GM13976 (cell line): ENCODE data around the gene ART1.
A peak's percentile ranks its signal among the peaks of the same experiment; 100 is the strongest.
"Not testable (repeated sequence)": the region's sequence is repeated elsewhere in the genome, so short reads cannot be mapped to it uniquely, and the experiment has no call there.

ENCODE experiments used
- DNase-seq: peaks from one replicate; pipeline ENCODE4 v3.0.0; 2012; ENCODE audit warnings: low spot score
- in situ Hi-C: fragments of 300-500 bp; cut with MboI; formaldehyde crosslinking; loops from one replicate; pipeline ENCODE4 v1.12.0; 2022; ENCODE audit warnings: low sequenced_read_pairs, mixed read lengths, inconsistent platforms; ENCODE audit not compliant: unreplicated experiment
- TF ChIP-seq, protein P1 (sequence below): IDR thresholded peaks from 2 replicates; pipeline ENCODE4 v1.5.1; 2012; ENCODE audit warnings: borderline replicate concordance, mild to moderate bottlenecking; ENCODE audit not compliant: insufficient read depth; ENCODE audit errors: extremely low read depth, missing control alignments, control extremely low read depth

ART1 gene

GRCh38 chr11:3641191-3641590, 3.7 kb upstream of the ART1 start:
- DNase-seq, result no peak
- in situ Hi-C loops, result no loop called here
- TF ChIP-seq, protein P1, sequence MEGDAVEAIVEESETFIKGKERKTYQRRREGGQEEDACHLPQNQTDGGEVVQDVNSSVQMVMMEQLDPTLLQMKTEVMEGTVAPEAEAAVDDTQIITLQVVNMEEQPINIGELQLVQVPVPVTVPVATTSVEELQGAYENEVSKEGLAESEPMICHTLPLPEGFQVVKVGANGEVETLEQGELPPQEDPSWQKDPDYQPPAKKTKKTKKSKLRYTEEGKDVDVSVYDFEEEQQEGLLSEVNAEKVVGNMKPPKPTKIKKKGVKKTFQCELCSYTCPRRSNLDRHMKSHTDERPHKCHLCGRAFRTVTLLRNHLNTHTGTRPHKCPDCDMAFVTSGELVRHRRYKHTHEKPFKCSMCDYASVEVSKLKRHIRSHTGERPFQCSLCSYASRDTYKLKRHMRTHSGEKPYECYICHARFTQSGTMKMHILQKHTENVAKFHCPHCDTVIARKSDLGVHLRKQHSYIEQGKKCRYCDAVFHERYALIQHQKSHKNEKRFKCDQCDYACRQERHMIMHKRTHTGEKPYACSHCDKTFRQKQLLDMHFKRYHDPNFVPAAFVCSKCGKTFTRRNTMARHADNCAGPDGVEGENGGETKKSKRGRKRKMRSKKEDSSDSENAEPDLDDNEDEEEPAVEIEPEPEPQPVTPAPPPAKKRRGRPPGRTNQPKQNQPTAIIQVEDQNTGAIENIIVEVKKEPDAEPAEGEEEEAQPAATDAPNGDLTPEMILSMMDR, result no peak

GRCh38 chr11:3641701-3642070, 3.2 kb upstream of the ART1 start, which contains the start of gene ART5:
Gene ART5, minus strand, starts transcription at chr11:3641992. Its CDS starts 130 bp downstream, at chr11:3641862.
- no peak for DNase-seq
- in situ Hi-C loops, result no loop called here
- TF ChIP-seq, protein P1, result no peak

DNA sequence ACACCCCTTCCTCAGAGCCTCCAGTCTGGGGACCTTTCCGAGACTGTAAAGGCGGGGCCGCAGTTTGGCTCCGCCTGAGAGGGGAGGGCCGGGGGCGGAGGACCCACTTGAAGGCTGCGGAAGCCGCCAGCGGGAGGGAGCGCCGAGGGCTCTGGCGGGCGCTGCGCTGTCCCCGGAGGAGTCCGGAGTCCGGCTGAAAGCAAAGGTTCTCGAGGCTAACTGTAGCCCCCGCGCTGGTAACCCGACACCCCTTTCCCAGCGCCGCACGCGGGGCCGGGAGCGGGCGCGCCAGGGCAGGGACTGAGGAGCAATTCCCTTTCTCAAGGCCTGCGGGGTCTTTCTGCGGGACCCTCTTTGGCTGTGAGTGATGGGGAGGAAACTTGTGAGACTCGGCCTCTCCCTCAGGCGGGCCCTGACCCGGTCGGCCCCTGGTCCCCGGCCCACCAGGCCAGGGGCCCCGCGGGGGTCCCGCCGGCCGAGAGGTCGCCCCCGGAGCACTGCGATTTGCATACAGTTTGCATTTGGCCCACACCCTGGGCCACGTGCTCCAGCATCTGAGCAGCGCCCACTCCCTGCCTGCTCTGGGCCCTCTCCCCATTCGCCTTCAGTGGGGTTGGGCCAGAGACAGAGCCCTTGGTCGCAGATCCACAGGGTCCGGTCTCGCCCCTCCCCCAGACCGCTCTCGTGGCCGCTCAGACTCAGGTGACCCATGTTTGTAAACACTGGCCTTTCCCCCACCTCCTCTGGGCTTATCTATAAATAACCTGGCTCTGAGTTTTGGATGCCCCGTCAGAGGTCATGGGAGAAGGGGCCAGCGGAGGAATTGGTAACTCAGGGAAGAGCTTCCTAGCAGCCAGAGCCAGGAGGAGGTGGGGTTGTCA, 2.6 kb upstream of the ART1 start:
- in situ Hi-C loops, result no loop called here
- DNase-seq, result peak; percentile 87
- TF ChIP-seq, protein P1, result no peak

DNA sequence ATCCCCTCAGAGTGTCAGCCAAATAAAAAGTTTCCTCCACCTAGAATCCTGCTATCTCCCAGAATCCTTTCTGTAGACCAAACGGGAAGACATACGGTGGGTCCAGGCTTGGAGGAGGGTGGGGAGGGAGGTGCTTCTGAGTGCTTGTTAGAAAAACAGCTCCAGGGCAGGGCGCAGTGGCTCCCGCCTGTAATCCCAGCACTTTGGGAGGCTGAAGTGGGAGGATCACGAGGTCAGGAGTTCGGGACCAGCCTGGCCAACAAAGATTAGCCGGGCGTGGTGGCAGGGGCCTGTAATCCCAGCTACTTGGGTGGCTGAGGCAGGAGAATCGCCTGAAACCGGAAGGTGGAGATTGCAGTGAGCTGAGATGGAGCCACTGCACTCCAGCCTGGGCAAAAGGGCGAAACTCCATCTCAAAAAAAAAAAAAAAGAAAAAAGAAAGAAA, 1.8 kb upstream of the ART1 start:
- in situ Hi-C loops, result not testable (repeated sequence)

DNA sequence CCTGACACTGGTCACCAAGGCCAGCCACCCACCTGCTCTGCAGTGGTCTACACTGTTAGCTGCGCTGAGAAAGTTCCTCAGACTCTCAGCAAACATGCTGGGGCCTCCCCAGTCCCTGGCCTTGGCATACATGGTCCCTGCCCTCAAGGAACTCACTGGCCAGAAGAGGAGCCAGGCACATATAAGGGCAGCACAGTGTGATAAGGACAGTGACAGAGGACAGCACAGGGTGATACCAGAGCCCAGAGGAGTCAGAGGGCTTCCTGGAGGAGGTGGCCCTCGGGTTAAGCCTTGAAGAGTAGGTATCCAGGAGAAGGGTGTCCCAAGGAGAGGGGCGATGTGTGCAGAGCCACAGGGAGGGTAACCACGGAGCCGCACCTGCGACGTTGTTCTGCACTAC, 624 bp downstream of the ART1 start:
- DNase-seq, result no peak
- TF ChIP-seq, protein P1, result no peak
- in situ Hi-C loops, result no loop called here

More for the DNA sequence above, 1.8 kb upstream of the ART1 start:
- not testable (repeated sequence) for DNase-seq

DNA sequence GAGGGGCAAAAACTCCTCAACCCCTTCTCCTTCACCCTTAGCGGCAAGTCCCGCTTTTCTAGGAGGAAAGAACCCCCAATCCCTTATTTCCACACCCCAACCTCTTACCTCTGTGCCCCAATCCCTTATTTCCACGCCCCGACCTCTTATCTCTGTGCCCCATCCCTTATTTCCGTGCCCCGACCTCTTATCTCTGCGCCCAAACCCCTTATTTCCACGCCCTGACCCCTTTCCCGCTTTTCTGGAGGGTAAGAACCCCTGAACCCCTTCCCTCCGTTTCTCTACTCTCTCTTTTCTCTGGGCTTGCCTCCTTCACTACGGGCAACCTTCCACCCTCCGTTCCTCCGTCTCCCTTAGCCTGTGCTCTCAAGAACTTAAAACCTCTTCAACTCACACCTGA, 3.9 kb downstream of the ART1 start:
- in situ Hi-C loops, DNase-seq: not testable (repeated sequence)

DNA sequence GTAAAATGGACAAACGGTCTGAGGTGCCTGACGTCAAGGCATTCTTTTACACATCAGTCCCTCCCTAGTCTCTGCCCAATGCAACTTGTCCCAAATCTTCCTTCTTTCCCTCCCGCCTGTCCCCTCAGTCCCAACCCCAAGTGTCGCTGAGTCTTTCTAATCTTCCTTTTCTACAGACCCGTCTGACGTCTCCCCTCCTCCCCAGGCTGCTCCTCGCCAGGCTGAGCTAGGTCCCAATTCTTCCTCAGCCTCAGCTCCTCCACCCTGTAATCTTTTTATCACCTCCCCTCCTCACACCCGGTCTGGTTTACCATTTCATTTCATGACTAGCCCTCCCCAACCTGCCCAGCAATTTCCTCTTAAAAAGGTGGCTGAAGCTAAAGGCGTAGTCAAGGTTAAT, 4.4 kb downstream of the ART1 start:
- DNase-seq, in situ Hi-C loops: not testable (repeated sequence)

DNA sequence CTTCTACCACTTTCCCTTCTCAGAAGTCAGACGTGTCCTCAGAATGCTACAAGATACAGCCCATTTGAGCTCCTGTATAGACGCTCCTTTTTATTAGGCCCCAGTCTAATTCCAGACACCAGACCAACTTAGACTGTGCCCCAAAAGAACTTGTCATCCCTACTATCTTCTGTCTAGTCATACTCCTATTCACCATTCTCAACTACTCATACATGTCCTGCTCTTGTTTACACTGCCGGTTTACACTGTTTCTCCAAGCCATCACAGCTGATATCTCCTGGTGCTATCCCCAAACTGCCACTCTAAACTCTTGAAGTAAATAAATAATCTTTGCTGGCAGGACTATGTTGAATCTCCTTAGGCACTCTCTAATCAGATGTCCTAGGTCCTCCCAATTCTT, 7.6 kb downstream of the ART1 start:
- in situ Hi-C loops, DNase-seq: not testable (repeated sequence)

GRCh38 chr11:3655547-3655946, 10.6 kb downstream of the ART1 start:
- in situ Hi-C loops, result no loop called here

DNA sequence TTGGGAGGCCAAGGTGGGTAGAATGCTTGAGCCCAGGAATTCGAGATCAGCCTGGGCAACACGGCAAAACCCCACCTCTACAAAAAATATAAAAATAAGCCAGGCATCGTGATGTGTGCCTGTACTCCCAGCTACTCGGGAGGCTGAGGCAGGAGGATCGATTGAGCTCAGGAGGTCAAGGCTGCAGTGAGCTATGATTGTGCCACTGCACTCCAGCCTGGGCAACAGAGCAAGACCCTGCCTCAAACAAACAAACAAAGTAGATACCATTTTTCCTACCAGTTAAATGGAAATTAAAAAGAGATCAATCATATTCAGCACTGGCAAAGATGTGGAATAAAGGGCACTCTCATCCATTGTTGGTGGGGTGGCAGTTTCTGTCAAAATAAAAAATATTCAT, 12.4 kb downstream of the ART1 start:
- in situ Hi-C loops, DNase-seq: not testable (repeated sequence)

More at GRCh38 chr11:3655547-3655946, 10.6 kb downstream of the ART1 start:
- TF ChIP-seq, protein P1, result no peak
- no peak for DNase-seq
